OCI-LY3 (cell line): Measurements from ENCODE around the gene IGF2BP3.

Experiments used
- CTCF ChIP-seq: fragments of 200-600, 300-600 bp; sonication (generic); IDR thresholded peaks from 2 replicates; pipeline ENCODE4 v1.5.1; 2014; ENCODE audit warnings: antibody characterized with exemption, low read length, low read depth
- EZH2phosphoT487 ChIP-seq: fragments of 200-600 bp; shearing (Covaris generic); IDR thresholded peaks from 2 replicates; pipeline ENCODE4 v1.6.1; 2018; ENCODE audit warnings: antibody characterized with exemption, mixed run types, low read depth

GRCh38 chr7:23334482-23335056 lies 135.7 kb downstream of the IGF2BP3 start:
- TF ChIP-seq CTCF, result no peak
- TF ChIP-seq EZH2phosphoT487, result no peak
